K562 (cell line): ENCODE data around the gene OTUB2. TPM values are rescaled to one million over a fixed set of nuclear protein-coding genes. Genes with fewer than 3 reads are reported as not detected.

ENCODE experiments used
- ATAC-seq: fragments of 200-7000 bp; cut with Tn5 transposase; 3 replicates; pipeline ENCODE4 v1.9.1; 2020; ENCODE audit warnings: moderate library complexity
- BruUV-seq: library from RNA; stranded (reverse); fragments of 400-500 nt; replicated peaks from 2 replicates; lab custom pipeline; 2021; lab: Mats Ljungman, UMichigan
- CTCF ChIA-PET: fragments of 300-600 bp; formaldehyde crosslinking; extraction: SDS; loops from one replicate; lab custom pipeline; 2021; ENCODE audit warnings: low intra/inter-chr PET ratio; lab: Yijun Ruan, JAX
- POLR2A ChIA-PET: fragments of 300-600, 350-650 bp; sonication (Branson Sonifier 250); formaldehyde crosslinking; extraction: SDS; loops from one replicate; lab custom pipeline; 2021; ENCODE audit warnings: antibody characterized with exemption, inconsistent platforms; lab: Yijun Ruan, JAX
- DNase-seq, 4 experiments: peaks; one replicate each; pipeline versions ENCODE4 v3.0.0 to v3.0.0-alpha.2; 2011 to 2018; ENCODE audit warnings: low spot score in 3 of 4, mixed read lengths in 3 of 4; ENCODE audit errors: extremely low read depth in 1 of 4
- FAIRE-seq: peaks from 2 replicates; lab custom pipeline; 2011; peaks lifted over from hg19 to GRCh38; lab: Jason Lieb, UNC
- H2AFZ ChIP-seq: 2 replicates; pipeline ENCODE4 v1.6.0; 2011; ENCODE audit warnings: low read depth, low read length, control low read depth, inconsistent platforms
- H3K27ac ChIP-seq: fragments of 200-600 bp; 3 replicates; pipeline ENCODE4 v1.8.0; 2011; ENCODE audit warnings: low read depth, mild to moderate bottlenecking, control low read depth, inconsistent platforms, low read length, moderate library complexity, mixed read lengths; ENCODE audit errors: extremely low read depth
- H3K27me3 ChIP-seq, 2 experiments: fragments of 300-600 bp in 1 of 2; 2 replicates in 1 of 2; 3 replicates in 1 of 2; pipeline versions ENCODE4 v1.6.0 to v1.8.0; 2011; ENCODE audit warnings: inconsistent platforms in 2 of 2, low read length in 2 of 2, mild to moderate bottlenecking in 1 of 2, mixed read lengths in 1 of 2, moderate library complexity in 1 of 2; ENCODE audit not compliant: control insufficient read depth in 2 of 2, insufficient read depth in 2 of 2
- H3K36me3 ChIP-seq: fragments of 300-600 bp; 3 replicates; pipeline ENCODE4 v1.8.0; 2011; ENCODE audit warnings: mild to moderate bottlenecking, low read length, inconsistent platforms; ENCODE audit not compliant: control insufficient read depth, insufficient read depth
- H3K4me1 ChIP-seq, 2 experiments: fragments of 200-600 bp in 1 of 2; replicated peaks in 1 of 2; 2 replicates in 1 of 2; 3 replicates in 1 of 2; pipeline versions ENCODE4 v1.5.1 to v1.8.0; 2011; ENCODE audit warnings: inconsistent platforms in 2 of 2, low read length in 2 of 2, mild to moderate bottlenecking in 1 of 2, mixed read lengths in 1 of 2, moderate library complexity in 1 of 2; ENCODE audit not compliant: control insufficient read depth in 2 of 2, insufficient read depth in 2 of 2
- H3K4me2 ChIP-seq: 2 replicates; pipeline ENCODE4 v1.6.1; 2011; ENCODE audit warnings: low read length, control low read depth, inconsistent platforms, mixed read lengths; ENCODE audit not compliant: insufficient read depth
- H3K4me3 ChIP-seq: fragments of 200-600 bp; sonication (generic), shearing (Covaris generic); 2 replicates; pipeline ENCODE4 v1.5.1; 2016; ENCODE audit warnings: control low read depth, inconsistent platforms
- H3K79me2 ChIP-seq: fragments of 200-600 bp; 3 replicates; pipeline ENCODE4 v1.8.0; 2011; ENCODE audit warnings: low read length, inconsistent platforms; ENCODE audit not compliant: control insufficient read depth, insufficient read depth
- H3K9ac ChIP-seq, 2 experiments: 2 replicates each; pipeline versions ENCODE4 v1.6.0 to v1.6.1; 2011; ENCODE audit warnings: low read depth in 2 of 2, low read length in 2 of 2, control low read depth in 1 of 2, inconsistent platforms in 1 of 2, mild to moderate bottlenecking in 1 of 2, mixed read lengths in 1 of 2; ENCODE audit not compliant: insufficient read depth in 1 of 2
- H3K9me1 ChIP-seq: one replicate; pipeline ENCODE4 v1.6.0; 2011; ENCODE audit warnings: inconsistent platforms, mild to moderate bottlenecking, low read length, moderate library complexity; ENCODE audit not compliant: control insufficient read depth, insufficient read depth
- H3K9me3 ChIP-seq: replicated peaks from 2 replicates; pipeline ENCODE4 v1.5.1; 2011; ENCODE audit warnings: low read depth, low read length, inconsistent platforms; ENCODE audit not compliant: control insufficient read depth, insufficient read depth
- H4K20me1 ChIP-seq: replicated peaks from 2 replicates; pipeline ENCODE4 v1.6.1; 2011; ENCODE audit warnings: low read length, inconsistent platforms, mixed read lengths; ENCODE audit not compliant: control insufficient read depth, insufficient read depth
- CBX1 ChIP-seq: sonication (generic); IDR thresholded peaks from 2 replicates; pipeline ENCODE4 v1.6.1; 2016; ENCODE audit warnings: antibody characterized with exemption, low read depth, mild to moderate bottlenecking
- TSC22D4 ChIP-seq: fragments of 450-650 bp; IDR thresholded peaks from 2 replicates; pipeline ENCODE4 v1.6.1; 2016; ENCODE audit warnings: missing genetic modification characterization, missing biosample characterization, control low read depth
- ZNF695 ChIP-seq: fragments of 450-650 bp; formaldehyde crosslinking; IDR thresholded peaks from 2 replicates; pipeline ENCODE4 v1.4.0; 2020; ENCODE audit warnings: mild to moderate bottlenecking, moderate library complexity
- WGBS: fragments of 100-300 bp; shearing (Covaris generic); methylation state at CpG from one replicate; pipeline ENCODE4 v1.1.6; 2016; ENCODE audit warnings: low coverage, mixed read lengths; ENCODE audit not compliant: insufficient coverage; ENCODE audit errors: missing lambda C conversion rate; 5-methylcytosine and 5-hydroxymethylcytosine counted together
- in situ Hi-C: fragments of 300-500 bp; cut with MboI; formaldehyde crosslinking; loops from 4 replicates; pipeline ENCODE4 v1.15.0; 2018; ENCODE audit warnings: inconsistent platforms, mixed read lengths
- intact Hi-C: fragments of 100-400 bp; cut with micrococcal nuclease; formaldehyde crosslinking; loops from 2 replicates; pipeline ENCODE4 v1.14.2; 2022
- polyA plus RNA-seq, 8 experiments: library from polyadenylated mRNA; depleted of rRNA in 4 of 8; stranded (reverse) in 5 of 8; unstranded in 3 of 8; fragments of >200 nt; fragmentation: Nextera tagmentation in 2 of 8; fragmentation: Illumina TruSeq in 1 of 8; extraction: Ambion mirVana in 2 of 8; extraction: Trizol in 1 of 8; gene quantifications; 2 replicates each; pipeline versions ENCODE4 v1.2.1 to v1.2.3, GENCODE V29; 2011 to 2014; ENCODE audit warnings: inconsistent platforms in 1 of 8, missing spikeins in 1 of 8
- total RNA-seq, 7 experiments: library from RNA; depleted of rRNA in 6 of 7; stranded (reverse); fragments of >200 nt in 6 of 7; fragmentation: Illumina TruSeq in 2 of 7; extraction: Trizol in 2 of 7; gene quantifications; 2 replicates each; pipeline versions ENCODE4 v1.2.1 to v1.2.3, GENCODE V29; 2011 to 2021; ENCODE audit warnings: low replicate concordance in 1 of 7
- TF ChIP-seq, protein P1 (sequence below): fragments of 250-450 bp; sonication (Bioruptor Pico); IDR thresholded peaks from 2 replicates; pipeline ENCODE4 v1.5.1; 2021; ENCODE audit warnings: mild to moderate bottlenecking

The OTUB2 gene
- total and polyA plus RNA-seq, 9 of the 15 experiments (the other 6 are each of a cell fraction or from before 2014, with no cell fraction given) = 0.01 to 0.31 (median 0.11) TPM

DNA sequence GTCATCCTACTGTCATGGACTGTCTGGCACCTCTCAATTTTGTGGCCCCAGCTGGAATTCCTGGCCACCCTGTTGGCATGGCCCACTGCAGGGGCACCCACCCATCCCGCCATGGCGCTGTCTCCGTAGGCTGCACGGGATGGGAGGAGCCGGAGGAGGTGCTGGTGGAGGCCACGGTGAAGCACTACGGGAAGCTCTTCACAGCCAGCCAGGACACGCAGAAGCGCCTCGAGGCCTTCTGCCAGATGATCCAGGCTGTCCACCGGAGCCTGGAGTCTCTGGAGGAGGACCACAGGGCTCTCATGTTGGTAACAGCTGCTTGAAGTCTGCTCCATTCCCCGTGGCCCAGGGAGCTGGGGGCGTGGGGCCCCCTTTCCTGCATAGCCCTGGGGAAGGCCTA lies 25.1 kb upstream of the OTUB2 start:
- no peak overlapping the region for H3K27ac ChIP-seq
- H3K4me3 ChIP-seq = no peak overlapping the region
- 0% methylated on average over 8 of the region's 13 CpGs for WGBS
- H2AFZ ChIP-seq = no peak overlapping the region
- peaks cover 0 to 6% of the 10 kb centered on the region in 2 experiments; a peak in 2 of 5 replicates for H3K4me1 ChIP-seq
- no TSS peak for BruUV-seq
- ATAC-seq (no peak), DNase-seq (no peak), FAIRE-seq (no peak)
- in situ Hi-C loops = loop anchor here (5.0 kb wide), 1 partner anchor 59 kb away; no protein-coding TSS in a partner anchor
- no peaks in the 10 kb centered on the region for H3K79me2 ChIP-seq
- H4K20me1 ChIP-seq = 0 out of 2 replicates have a peak, but pooled peaks cover 5% of the 10 kb centered on the region
- no peak overlapping the region for H3K9ac ChIP-seq
- H3K4me2 ChIP-seq = no peak overlapping the region
- peaks cover 0 to 18% of the 10 kb centered on the region in 2 experiments; a peak in 3 of 5 replicates for H3K27me3 ChIP-seq
- intact Hi-C loops = loop anchor here (5.0 kb wide), 2 partner anchors 64 to 344 kb away; no protein-coding TSS in a partner anchor
- H3K9me1 ChIP-seq = no peaks in the 10 kb centered on the region
- H3K9me3 ChIP-seq = no peaks in the 10 kb centered on the region
- CTCF ChIA-PET = interaction anchor here (1.6 kb wide), 1 partner anchor 61 kb away, joined by 9 read pairs; no protein-coding TSS in a partner anchor
- no peaks in the 10 kb centered on the region for H3K36me3 ChIP-seq
- POLR2A ChIA-PET = interaction anchor here (0.5 to 0.6 kb wide), 2 partner anchors 8 to 28 kb away, joined by 3 read pairs; no protein-coding TSS in a partner anchor
- TF ChIP-seq ZNF695 (CRISPR knock-in tag) = no peak
- TF ChIP-seq, protein P1, sequence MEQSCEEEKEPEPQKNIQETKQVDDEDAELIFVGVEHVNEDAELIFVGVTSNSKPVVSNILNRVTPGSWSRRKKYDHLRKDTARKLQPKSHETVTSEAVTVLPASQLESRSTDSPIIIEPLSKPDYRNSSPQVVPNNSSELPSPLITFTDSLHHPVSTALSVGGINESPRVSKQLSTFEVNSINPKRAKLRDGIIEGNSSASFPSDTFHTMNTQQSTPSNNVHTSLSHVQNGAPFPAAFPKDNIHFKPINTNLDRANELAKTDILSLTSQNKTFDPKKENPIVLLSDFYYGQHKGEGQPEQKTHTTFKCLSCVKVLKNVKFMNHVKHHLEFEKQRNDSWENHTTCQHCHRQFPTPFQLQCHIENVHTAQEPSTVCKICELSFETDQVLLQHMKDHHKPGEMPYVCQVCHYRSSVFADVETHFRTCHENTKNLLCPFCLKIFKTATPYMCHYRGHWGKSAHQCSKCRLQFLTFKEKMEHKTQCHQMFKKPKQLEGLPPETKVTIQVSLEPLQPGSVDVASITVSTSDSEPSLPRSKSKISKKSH = no peak
- no peak for TF ChIP-seq TSC22D4 (tag)
- no peak for TF ChIP-seq CBX1
